WTC11 (cell line): ENCODE data around the gene ABLIM2. TPM values are rescaled to one million over a fixed set of nuclear protein-coding genes. Genes with fewer than 3 reads are reported as not detected.

Experiments used
- ATAC-seq: fragments of 200-7000 bp; cut with Tn5 transposase; 2 replicates; pipeline ENCODE4 v1.10.0; 2021; ENCODE audit warnings: mild to moderate bottlenecking, moderate library complexity
- CTCF ChIA-PET: fragments of 300-600 bp; sonication (Branson Sonifier 250); formaldehyde crosslinking; loops from one replicate; lab custom pipeline; 2021; ENCODE audit warnings: antibody characterized with exemption; lab: Charles Lee
- POLR2A ChIA-PET: fragments of 350-600 bp; sonication (Branson Sonifier 250); formaldehyde crosslinking; loops from one replicate; lab custom pipeline; 2021; ENCODE audit warnings: antibody characterized with exemption; lab: Charles Lee
- DNase-seq: peaks from one replicate; pipeline ENCODE4 v3.0.0; 2021; ENCODE audit warnings: low spot score
- H3K27ac Mint-ChIP-seq: 2 replicates; pipeline ENCODE4 v1.8.0; 2021; ENCODE audit warnings: mixed read lengths
- H3K27me3 Mint-ChIP-seq: 2 replicates; pipeline ENCODE4 v1.8.0; 2021; ENCODE audit warnings: low read depth, mild to moderate bottlenecking, moderate library complexity, mixed read lengths
- H3K36me3 Mint-ChIP-seq: 2 replicates; pipeline ENCODE4 v1.8.0; 2021; ENCODE audit warnings: mixed read lengths
- H3K4me1 Mint-ChIP-seq: 2 replicates; pipeline ENCODE4 v1.8.0; 2022; ENCODE audit warnings: mixed read lengths
- H3K4me3 Mint-ChIP-seq: 2 replicates; pipeline ENCODE4 v1.8.0; 2021; ENCODE audit warnings: mild to moderate bottlenecking, moderate library complexity, mixed read lengths
- H3K9me3 Mint-ChIP-seq: 2 replicates; pipeline ENCODE4 v1.8.0; 2021; ENCODE audit warnings: mixed read lengths
- AFF4 ChIP-seq: sonication (generic); formaldehyde crosslinking; IDR thresholded peaks from 2 replicates; pipeline ENCODE4 v1.8.1; 2023; ENCODE audit warnings: mild to moderate bottlenecking, missing genetic modification reagents, borderline replicate concordance
- CREB1 ChIP-seq: sonication (generic); formaldehyde crosslinking; IDR thresholded peaks from 2 replicates; pipeline ENCODE4 v1.8.0; 2023; ENCODE audit warnings: mild to moderate bottlenecking, missing genetic modification reagents
- ELF4 ChIP-seq: sonication (generic); formaldehyde crosslinking; IDR thresholded peaks from 2 replicates; pipeline ENCODE4 v1.8.1; 2022; ENCODE audit warnings: low read depth, mild to moderate bottlenecking, moderate library complexity, missing genetic modification reagents
- ESRRA ChIP-seq: sonication (generic); formaldehyde crosslinking; IDR thresholded peaks from 2 replicates; pipeline ENCODE4 v1.8.1; 2022; ENCODE audit warnings: mild to moderate bottlenecking, missing genetic modification reagents, borderline replicate concordance
- FOXP1 ChIP-seq: sonication (generic); formaldehyde crosslinking; IDR thresholded peaks from 2 replicates; pipeline ENCODE4 v1.8.0; 2022; ENCODE audit warnings: missing genetic modification reagents, mild to moderate bottlenecking, moderate library complexity, borderline replicate concordance
- GTF2I ChIP-seq: fragments of 250-450 bp; sonication (Bioruptor Pico); conservative IDR thresholded peaks from 2 replicates; pipeline ENCODE4 v1.4.0; 2021; ENCODE audit warnings: mild to moderate bottlenecking
- NFYB ChIP-seq: sonication (generic); formaldehyde crosslinking; conservative IDR thresholded peaks from 2 replicates; pipeline ENCODE4 v1.8.0; 2022; ENCODE audit warnings: low read depth, missing genetic modification reagents
- RELA ChIP-seq: sonication (generic); formaldehyde crosslinking; IDR thresholded peaks from 2 replicates; pipeline ENCODE4 v1.8.1; 2022; ENCODE audit warnings: missing genetic modification reagents, mild to moderate bottlenecking, borderline replicate concordance
- TEAD1 ChIP-seq: sonication (generic); formaldehyde crosslinking; IDR thresholded peaks from 2 replicates; pipeline ENCODE4 v1.8.0; 2022; ENCODE audit warnings: mild to moderate bottlenecking, missing genetic modification reagents
- ZMAT4 ChIP-seq: fragments of 250-450 bp; sonication (Bioruptor Pico); IDR thresholded peaks from 2 replicates; pipeline ENCODE4 v1.9.0; 2021; ENCODE audit warnings: mild to moderate bottlenecking
- ZSCAN18 ChIP-seq: fragments of 250-450 bp; sonication (Bioruptor Pico); IDR thresholded peaks from 2 replicates; pipeline ENCODE4 v2.1.2; 2022; ENCODE audit warnings: mild to moderate bottlenecking, moderate library complexity
- total RNA-seq: library from RNA; stranded (reverse); gene quantifications from 3 replicates; pipeline ENCODE4 v1.2.3, GENCODE V29; 2021
- TF ChIP-seq, protein P1 (sequence below): sonication (generic); formaldehyde crosslinking; IDR thresholded peaks from 2 replicates; pipeline ENCODE4 v1.8.1; 2023; ENCODE audit warnings: mild to moderate bottlenecking, missing genetic modification reagents
- TF ChIP-seq, protein P2 (sequence below): sonication (generic); formaldehyde crosslinking; conservative IDR thresholded peaks from 2 replicates; pipeline ENCODE4 v1.8.1; 2023; ENCODE audit warnings: mild to moderate bottlenecking, low read depth, missing genetic modification reagents, moderate library complexity
- TF ChIP-seq, protein P3 (sequence below): sonication (generic); formaldehyde crosslinking; IDR thresholded peaks from 2 replicates; pipeline ENCODE4 v1.8.0; 2023; ENCODE audit warnings: missing genetic modification reagents, mild to moderate bottlenecking, borderline replicate concordance

ABLIM2 gene
- total RNA-seq, 1 experiment from 2014 or later = 2.6 TPM

DNA sequence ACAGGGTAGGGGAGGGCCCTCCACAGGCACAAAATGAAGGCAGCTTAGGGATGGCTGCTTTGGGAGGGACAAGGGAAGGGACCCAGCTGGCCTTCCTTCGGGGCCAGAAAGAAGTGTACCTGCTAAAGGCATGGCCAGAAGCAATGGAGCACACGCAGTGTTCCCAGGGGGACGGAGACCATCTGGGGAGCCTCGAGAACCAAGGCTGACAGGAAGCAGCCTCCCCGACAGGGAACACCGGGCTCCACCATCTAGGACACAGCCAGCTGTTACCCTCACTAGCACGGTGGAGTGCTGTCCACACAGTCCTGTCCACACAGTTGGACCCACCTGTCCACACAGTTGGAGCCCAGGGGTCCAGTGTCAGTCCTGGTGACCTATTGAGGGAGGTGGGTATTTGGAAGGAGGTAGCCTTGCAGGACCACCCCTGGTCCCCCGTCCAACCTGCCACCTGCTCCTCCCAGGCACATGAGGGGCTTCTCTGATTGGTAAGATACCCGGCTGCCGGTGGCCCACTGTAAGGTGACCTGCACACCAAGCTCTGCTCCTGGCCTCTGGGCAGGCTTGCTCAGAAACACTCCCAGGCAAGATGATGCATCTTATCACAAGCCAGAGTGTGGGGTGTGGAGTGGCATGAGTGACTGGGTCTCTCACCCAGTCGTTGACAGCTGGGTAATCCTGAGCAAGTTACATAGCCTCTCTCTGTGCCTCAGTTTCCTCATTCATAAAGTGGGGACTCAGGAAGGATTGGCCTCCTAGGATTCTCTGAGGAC, 198.4 kb downstream of the ABLIM2 start (continued):
- TF ChIP-seq, protein P1, sequence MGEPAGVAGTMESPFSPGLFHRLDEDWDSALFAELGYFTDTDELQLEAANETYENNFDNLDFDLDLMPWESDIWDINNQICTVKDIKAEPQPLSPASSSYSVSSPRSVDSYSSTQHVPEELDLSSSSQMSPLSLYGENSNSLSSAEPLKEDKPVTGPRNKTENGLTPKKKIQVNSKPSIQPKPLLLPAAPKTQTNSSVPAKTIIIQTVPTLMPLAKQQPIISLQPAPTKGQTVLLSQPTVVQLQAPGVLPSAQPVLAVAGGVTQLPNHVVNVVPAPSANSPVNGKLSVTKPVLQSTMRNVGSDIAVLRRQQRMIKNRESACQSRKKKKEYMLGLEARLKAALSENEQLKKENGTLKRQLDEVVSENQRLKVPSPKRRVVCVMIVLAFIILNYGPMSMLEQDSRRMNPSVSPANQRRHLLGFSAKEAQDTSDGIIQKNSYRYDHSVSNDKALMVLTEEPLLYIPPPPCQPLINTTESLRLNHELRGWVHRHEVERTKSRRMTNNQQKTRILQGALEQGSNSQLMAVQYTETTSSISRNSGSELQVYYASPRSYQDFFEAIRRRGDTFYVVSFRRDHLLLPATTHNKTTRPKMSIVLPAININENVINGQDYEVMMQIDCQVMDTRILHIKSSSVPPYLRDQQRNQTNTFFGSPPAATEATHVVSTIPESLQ (CRISPR knock-in tag) = no peak
- TF ChIP-seq GTF2I (CRISPR knock-in tag) (no peak), TEAD1 (CRISPR knock-in tag) (no peak), ZSCAN18 (CRISPR knock-in tag) (no peak), AFF4 (CRISPR knock-in tag) (no peak), FOXP1 (CRISPR knock-in tag) (no peak), ZMAT4 (no peak), ESRRA (CRISPR knock-in tag) (no peak)

DNA sequence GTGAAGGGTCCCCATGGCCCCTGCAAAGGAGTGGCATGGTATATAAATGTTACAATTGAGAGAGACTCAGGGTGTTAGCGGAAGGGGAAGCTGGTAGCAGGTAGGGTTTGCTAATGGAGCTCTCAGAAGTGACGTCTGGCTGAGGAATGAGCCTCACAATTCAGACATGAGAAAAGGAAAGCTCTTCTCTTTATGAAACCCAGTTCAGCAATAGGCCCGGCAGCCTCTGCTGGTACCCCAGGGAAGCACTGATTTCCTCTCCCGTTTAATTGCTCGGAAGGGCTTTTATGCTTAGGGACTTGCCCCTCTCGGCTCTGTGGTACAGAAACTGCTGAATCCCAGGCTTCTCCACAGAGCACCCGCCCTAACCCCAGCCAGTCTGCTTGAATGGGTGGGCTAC, 199.5 kb downstream of the ABLIM2 start:
- Mint-ChIP-seq H3K27me3 (no peaks in the 10 kb centered on the region), H3K4me1 (peaks cover 30% of the 10 kb centered on the region), H3K27ac (peak overlapping the region; percentile 32; the same call in 1 of the 2 replicates), H3K36me3 (no peaks in the 10 kb centered on the region), H3K9me3 (no peaks in the 10 kb centered on the region), H3K4me3 (no peak overlapping the region)
- CTCF ChIA-PET = interaction anchor here (0.6 to 1.4 kb wide), 11 partner anchors 10 to 197 kb away, joined by 3 to 8 read pairs (median 4); partner anchors contain the start of gene AFAP1
- DNase-seq (no peak), ATAC-seq (peak; percentile 46)
- TF ChIP-seq, protein P2, sequence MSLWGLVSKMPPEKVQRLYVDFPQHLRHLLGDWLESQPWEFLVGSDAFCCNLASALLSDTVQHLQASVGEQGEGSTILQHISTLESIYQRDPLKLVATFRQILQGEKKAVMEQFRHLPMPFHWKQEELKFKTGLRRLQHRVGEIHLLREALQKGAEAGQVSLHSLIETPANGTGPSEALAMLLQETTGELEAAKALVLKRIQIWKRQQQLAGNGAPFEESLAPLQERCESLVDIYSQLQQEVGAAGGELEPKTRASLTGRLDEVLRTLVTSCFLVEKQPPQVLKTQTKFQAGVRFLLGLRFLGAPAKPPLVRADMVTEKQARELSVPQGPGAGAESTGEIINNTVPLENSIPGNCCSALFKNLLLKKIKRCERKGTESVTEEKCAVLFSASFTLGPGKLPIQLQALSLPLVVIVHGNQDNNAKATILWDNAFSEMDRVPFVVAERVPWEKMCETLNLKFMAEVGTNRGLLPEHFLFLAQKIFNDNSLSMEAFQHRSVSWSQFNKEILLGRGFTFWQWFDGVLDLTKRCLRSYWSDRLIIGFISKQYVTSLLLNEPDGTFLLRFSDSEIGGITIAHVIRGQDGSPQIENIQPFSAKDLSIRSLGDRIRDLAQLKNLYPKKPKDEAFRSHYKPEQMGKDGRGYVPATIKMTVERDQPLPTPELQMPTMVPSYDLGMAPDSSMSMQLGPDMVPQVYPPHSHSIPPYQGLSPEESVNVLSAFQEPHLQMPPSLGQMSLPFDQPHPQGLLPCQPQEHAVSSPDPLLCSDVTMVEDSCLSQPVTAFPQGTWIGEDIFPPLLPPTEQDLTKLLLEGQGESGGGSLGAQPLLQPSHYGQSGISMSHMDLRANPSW (CRISPR knock-in tag) = no peak
- TF ChIP-seq ELF4 (CRISPR knock-in tag) (no peak), CREB1 (CRISPR knock-in tag) (no peak), NFYB (no peak), RELA (CRISPR knock-in tag) (no peak)
- TF ChIP-seq, protein P3, sequence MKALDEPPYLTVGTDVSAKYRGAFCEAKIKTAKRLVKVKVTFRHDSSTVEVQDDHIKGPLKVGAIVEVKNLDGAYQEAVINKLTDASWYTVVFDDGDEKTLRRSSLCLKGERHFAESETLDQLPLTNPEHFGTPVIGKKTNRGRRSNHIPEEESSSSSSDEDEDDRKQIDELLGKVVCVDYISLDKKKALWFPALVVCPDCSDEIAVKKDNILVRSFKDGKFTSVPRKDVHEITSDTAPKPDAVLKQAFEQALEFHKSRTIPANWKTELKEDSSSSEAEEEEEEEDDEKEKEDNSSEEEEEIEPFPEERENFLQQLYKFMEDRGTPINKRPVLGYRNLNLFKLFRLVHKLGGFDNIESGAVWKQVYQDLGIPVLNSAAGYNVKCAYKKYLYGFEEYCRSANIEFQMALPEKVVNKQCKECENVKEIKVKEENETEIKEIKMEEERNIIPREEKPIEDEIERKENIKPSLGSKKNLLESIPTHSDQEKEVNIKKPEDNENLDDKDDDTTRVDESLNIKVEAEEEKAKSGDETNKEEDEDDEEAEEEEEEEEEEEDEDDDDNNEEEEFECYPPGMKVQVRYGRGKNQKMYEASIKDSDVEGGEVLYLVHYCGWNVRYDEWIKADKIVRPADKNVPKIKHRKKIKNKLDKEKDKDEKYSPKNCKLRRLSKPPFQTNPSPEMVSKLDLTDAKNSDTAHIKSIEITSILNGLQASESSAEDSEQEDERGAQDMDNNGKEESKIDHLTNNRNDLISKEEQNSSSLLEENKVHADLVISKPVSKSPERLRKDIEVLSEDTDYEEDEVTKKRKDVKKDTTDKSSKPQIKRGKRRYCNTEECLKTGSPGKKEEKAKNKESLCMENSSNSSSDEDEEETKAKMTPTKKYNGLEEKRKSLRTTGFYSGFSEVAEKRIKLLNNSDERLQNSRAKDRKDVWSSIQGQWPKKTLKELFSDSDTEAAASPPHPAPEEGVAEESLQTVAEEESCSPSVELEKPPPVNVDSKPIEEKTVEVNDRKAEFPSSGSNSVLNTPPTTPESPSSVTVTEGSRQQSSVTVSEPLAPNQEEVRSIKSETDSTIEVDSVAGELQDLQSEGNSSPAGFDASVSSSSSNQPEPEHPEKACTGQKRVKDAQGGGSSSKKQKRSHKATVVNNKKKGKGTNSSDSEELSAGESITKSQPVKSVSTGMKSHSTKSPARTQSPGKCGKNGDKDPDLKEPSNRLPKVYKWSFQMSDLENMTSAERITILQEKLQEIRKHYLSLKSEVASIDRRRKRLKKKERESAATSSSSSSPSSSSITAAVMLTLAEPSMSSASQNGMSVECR = no peak
- POLR2A ChIA-PET = interaction anchor here (1.2 kb wide), 1 partner anchor 19 kb away, joined by 4 read pairs; no protein-coding TSS in a partner anchor
